ENCODE data around the gene AJM1.
A peak's percentile ranks its signal among the peaks of the same experiment; 100 is the strongest.

DNA sequence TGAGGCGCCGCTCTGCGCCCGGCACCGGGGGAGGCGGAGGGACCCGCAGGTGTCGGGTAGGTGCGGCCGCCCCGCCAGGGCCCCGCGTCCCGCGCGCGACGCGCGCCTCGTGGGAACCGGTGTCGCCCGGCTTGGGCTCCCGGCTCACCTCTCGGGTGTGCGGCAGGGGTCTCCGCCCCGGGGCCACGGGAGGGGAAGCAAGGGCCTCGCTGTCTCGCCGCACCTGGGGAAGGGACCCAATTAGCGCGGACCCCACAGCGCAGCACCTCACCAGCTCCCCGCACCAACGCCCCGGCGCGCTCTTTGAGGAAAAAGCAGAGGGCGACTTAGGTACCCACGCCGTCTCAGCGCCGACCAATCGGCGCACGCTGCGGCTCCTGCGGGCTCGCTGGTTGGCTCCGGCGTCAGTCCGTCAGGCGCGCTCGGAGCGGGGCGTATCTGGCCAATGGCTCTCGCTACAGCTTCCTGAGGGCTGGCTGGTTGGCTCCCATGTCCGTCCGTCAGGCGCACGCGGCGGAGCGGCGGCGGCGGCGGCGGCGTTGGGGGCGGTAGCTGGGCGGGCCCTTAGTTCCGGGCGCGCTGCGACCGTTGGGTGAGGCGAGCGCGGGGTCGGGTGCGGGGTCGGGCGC, 43.8 kb downstream of the AJM1 start, which contains the start of gene TRAF2:
- peak; percentile 92 for TF ChIP-seq POLR2A (IDR thresholded peaks at IDR 0.05; ENCODE audit: low read depth, low read length)
- peak; percentile 87 for TF ChIP-seq POLR2AphosphoS5 (IDR thresholded peaks at IDR 0.05; ENCODE audit: low read depth, low read length)
- TF ChIP-seq TAF1 (IDR thresholded peaks at IDR 0.05; ENCODE audit: borderline replicate concordance, low read depth, low read length): peak; percentile 54; the same call in 1 of the 2 replicates
